Choroid plexus epithelial cell (primary cell): ENCODE results near the gene ZNF521.

ENCODE experiments used
- DNase-seq: peaks from one replicate; pipeline ENCODE4 v3.0.0-alpha.2; 2010; ENCODE audit warnings: low read depth
- H3K4me3 ChIP-seq: 2 replicates; pipeline ENCODE4 v1.5.1; 2011; ENCODE audit warnings: low read depth, mild to moderate bottlenecking, control low read depth, low read length, moderate library complexity
- CTCF ChIP-seq: conservative IDR thresholded peaks from 2 replicates; pipeline ENCODE4 v1.5.1; 2011; ENCODE audit warnings: low read depth, mild to moderate bottlenecking, control low read depth, inconsistent platforms, low read length, moderate library complexity

The ZNF521 gene

GRCh38 chr18:25223211-25223610 is 128.8 kb downstream of the ZNF521 start:
- H3K4me3 ChIP-seq = no peak overlapping the region
- TF ChIP-seq CTCF = no peak
- no peak for DNase-seq

- no peak for TF ChIP-seq CTCF
- H3K4me3 ChIP-seq = no peak overlapping the region
- DNase-seq = no peak
Measured at GRCh38 chr18:25222648-25223047, 129.3 kb downstream of the ZNF521 start.

GRCh38 chr18:25210622-25211021 is 141.3 kb downstream of the ZNF521 start:
- no peak for DNase-seq
- no peak overlapping the region for H3K4me3 ChIP-seq
- TF ChIP-seq CTCF = no peak

DNA sequence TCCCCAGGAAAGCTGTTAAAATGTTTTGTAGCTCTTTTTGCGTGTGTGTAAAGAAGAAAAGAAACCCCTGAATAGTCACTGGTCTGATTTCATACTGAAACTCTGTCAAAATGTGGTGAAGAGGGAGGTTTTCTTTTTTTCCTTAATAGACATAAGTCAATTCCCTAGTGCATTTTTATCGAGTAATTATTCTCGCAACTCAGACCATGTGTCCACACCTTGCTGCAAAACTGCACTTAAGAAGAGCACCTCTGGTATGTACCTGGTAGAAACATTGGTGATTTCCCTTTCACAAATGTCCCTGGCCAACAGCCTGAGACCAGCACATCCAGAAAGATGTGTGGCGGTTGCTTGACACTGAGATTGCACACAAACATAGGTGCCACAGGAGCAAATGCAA is 159.9 kb downstream of the ZNF521 start:
- DNase-seq = no peak
- TF ChIP-seq CTCF = no peak
- no peak overlapping the region for H3K4me3 ChIP-seq

DNA sequence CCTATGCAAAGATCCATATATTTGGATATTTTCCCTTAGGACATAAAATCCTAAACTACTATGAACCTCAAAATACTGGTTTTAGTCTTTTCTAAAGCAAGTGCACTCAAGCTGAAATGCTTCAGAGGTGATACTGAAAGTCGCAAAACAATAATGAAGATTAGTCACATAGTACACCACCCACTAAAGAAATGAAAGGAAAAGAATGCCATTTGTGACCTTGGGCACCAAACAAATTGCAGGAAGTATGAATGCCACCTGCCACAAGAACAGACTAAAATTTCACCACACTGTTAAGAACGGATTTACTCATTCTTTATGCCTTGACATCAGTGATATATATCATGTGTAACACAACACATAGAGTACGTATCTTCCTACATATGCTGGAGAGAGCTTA is 161.5 kb downstream of the ZNF521 start:
- no peak overlapping the region for H3K4me3 ChIP-seq
- no peak for DNase-seq
- TF ChIP-seq CTCF = no peak

GRCh38 chr18:25189391-25190185 is 162.4 kb downstream of the ZNF521 start:
- no peak for DNase-seq
- TF ChIP-seq CTCF = no peak
- no peak overlapping the region for H3K4me3 ChIP-seq

- no peak for DNase-seq
- TF ChIP-seq CTCF = no peak
- H3K4me3 ChIP-seq = no peak overlapping the region
Measured at GRCh38 chr18:25187521-25188192, 164.3 kb downstream of the ZNF521 start.
